CD4-positive, alpha-beta T cell (primary cell): ENCODE results near the gene ATP2B3. TPM values are rescaled to one million over a fixed set of nuclear protein-coding genes. Genes with fewer than 3 reads are reported as not detected.

Source experiments
- ATAC-seq: fragments of 200-7000 bp; cut with Tn5 transposase; one replicate; pipeline ENCODE4 v1.10.0; 2022; ENCODE audit warnings: mild to moderate bottlenecking; ENCODE audit not compliant: poor library complexity
- CTCF ChIA-PET: fragments of 350-600 bp; sonication (Branson Sonifier 250); formaldehyde crosslinking; loops from one replicate; lab custom pipeline; 2021; ENCODE audit warnings: antibody characterized with exemption, inconsistent platforms; lab: Charles Lee
- POLR2A ChIA-PET: fragments of 350-600 bp; sonication (Branson Sonifier 250); formaldehyde crosslinking; loops from one replicate; lab custom pipeline; 2021; ENCODE audit warnings: antibody characterized with exemption, inconsistent platforms; lab: Charles Lee
- DNase-seq, 14 experiments: peaks; one replicate each; pipeline ENCODE4 v3.0.0-alpha.2; 2013 to 2020; ENCODE audit warnings: mixed read lengths in 2 of 14
- H3K27ac ChIP-seq, 2 donors: one replicate each; pipeline versions ENCODE4 v1.5.1 to v1.7.0; 2013; ENCODE audit warnings: low read length in 2 of 2, low read depth in 1 of 2, mild to moderate bottlenecking in 1 of 2
- H3K27me3 ChIP-seq, 2 experiments: 1 replicate in 1 of 2; 2 replicates in 1 of 2; pipeline versions ENCODE4 v1.6.1 to v1.7.0; 2013; ENCODE audit warnings: low read length in 2 of 2, control low read depth in 1 of 2, mild to moderate bottlenecking in 1 of 2, moderate library complexity in 1 of 2; ENCODE audit not compliant: insufficient read depth in 2 of 2, control insufficient read depth in 1 of 2
- H3K36me3 ChIP-seq: one replicate; pipeline ENCODE4 v1.6.1; 2013; ENCODE audit warnings: low read length, control low read depth; ENCODE audit not compliant: insufficient read depth
- H3K4me1 ChIP-seq: one replicate; pipeline ENCODE4 v1.6.1; 2013; ENCODE audit warnings: low read length, control low read depth; ENCODE audit not compliant: insufficient read depth
- H3K4me3 ChIP-seq: one replicate; pipeline ENCODE4 v1.5.1; 2013; ENCODE audit warnings: mild to moderate bottlenecking, low read length, moderate library complexity
- H3K9me3 ChIP-seq, 2 experiments: 1 replicate in 1 of 2; 2 replicates in 1 of 2; pipeline versions ENCODE4 v1.6.1 to v1.7.0; 2013; ENCODE audit warnings: low read length in 2 of 2, mild to moderate bottlenecking in 2 of 2, control low read depth in 1 of 2, moderate library complexity in 1 of 2; ENCODE audit not compliant: control insufficient read depth in 1 of 2, insufficient read depth in 1 of 2
- H3K27ac Mint-ChIP-seq: one replicate; pipeline ENCODE4 v1.8.0; 2020; ENCODE audit warnings: mixed read lengths
- H3K27me3 Mint-ChIP-seq: one replicate; pipeline ENCODE4 v1.8.0; 2021; ENCODE audit warnings: mixed read lengths
- H3K36me3 Mint-ChIP-seq: one replicate; pipeline ENCODE4 v1.8.0; 2021; ENCODE audit warnings: low read depth, mixed read lengths
- H3K4me1 Mint-ChIP-seq: one replicate; pipeline ENCODE4 v1.8.0; 2021; ENCODE audit warnings: low read depth, mixed read lengths
- H3K4me3 Mint-ChIP-seq: one replicate; pipeline ENCODE4 v1.8.0; 2020; ENCODE audit warnings: mild to moderate bottlenecking, mixed read lengths
- H3K9me3 Mint-ChIP-seq: one replicate; pipeline ENCODE4 v1.8.0; 2020; ENCODE audit warnings: mixed read lengths
- CTCF ChIP-seq: fragments of 200-600 bp; IDR thresholded peaks from one replicate; pipeline ENCODE4 v1.8.0; 2022; ENCODE audit warnings: antibody characterized with exemption, mild to moderate bottlenecking
- intact Hi-C, 2 experiments: fragments of 100-400 bp; cut with DNase I in 1 of 2; cut with micrococcal nuclease in 1 of 2; formaldehyde crosslinking; loops; one replicate each; pipeline versions ENCODE4 v1.15.1 to v1.9.0; 2023 to 2025; cut with DNase I, micrococcal nuclease
- total RNA-seq, 174 experiments: library from RNA in 2 of 174; stranded (reverse) in 2 of 174; gene quantifications; one replicate each; pipeline ENCODE4 v1.2.3 and lab custom pipeline; 2021 to 2026

Gene ATP2B3
- total RNA-seq, 2 experiments from 2014 or later, result not detected

DNA sequence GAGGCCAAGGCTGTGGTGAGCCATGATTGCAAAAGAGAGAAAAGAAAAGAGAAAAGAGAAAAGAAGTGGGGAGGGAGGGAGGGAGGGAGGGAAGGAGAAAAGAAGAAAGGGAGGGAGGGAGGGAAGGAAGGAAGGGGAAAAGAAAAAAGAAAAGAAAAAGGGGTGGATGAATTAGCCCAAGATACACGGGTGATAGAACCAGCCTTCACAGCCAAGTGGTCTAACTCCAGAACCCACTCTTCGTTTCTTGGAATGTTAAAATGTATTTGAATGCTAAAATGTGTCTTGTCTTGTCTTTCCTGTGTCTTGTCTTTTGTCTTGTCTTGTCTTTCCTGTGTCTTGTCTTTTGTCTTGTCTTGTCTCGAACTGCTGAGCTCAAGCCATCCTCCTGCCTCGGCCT lies 68.4 kb downstream of the ATP2B3 start:
- ATAC-seq, result no peak
- POLR2A ChIA-PET, result no interaction called here
- no peaks in the 10 kb centered on the region for H3K9me3 Mint-ChIP-seq

GRCh38 chrX:153587342-153587741 lies 69.9 kb downstream of the ATP2B3 start:
- Mint-ChIP-seq H3K4me3 (no peak overlapping the region), H3K27ac (no peak overlapping the region), H3K4me1 (peaks cover 15% of the 10 kb centered on the region), H3K36me3 (peaks cover 29% of the 10 kb centered on the region), H3K27me3 (no peaks in the 10 kb centered on the region), H3K9me3 (no peaks in the 10 kb centered on the region)
- Histone ChIP-seq H3K4me1 (peaks cover 14% of the 10 kb centered on the region), H3K27me3 (no peaks in the 10 kb centered on the region), H3K27ac (no peak overlapping the region), H3K4me3 (no peak overlapping the region), H3K9me3 (no peaks in the 10 kb centered on the region), H3K36me3 (peaks cover 34% of the 10 kb centered on the region)
- ChIA-PET CTCF (no interaction called here), POLR2A (no interaction called here)
- no peak for TF ChIP-seq CTCF
- intact Hi-C loops, result no loop called here
- no peak for ATAC-seq
- DNase-seq, result no peak

More for the DNA sequence above, 68.4 kb downstream of the ATP2B3 start:
- Mint-ChIP-seq H3K36me3 (peaks cover 21% of the 10 kb centered on the region), H3K27me3 (no peaks in the 10 kb centered on the region), H3K4me1 (peaks cover 20% of the 10 kb centered on the region), H3K4me3 (no peak overlapping the region), H3K27ac (no peak overlapping the region)
- Histone ChIP-seq H3K4me3 (no peak overlapping the region), H3K9me3 (no peaks in the 10 kb centered on the region), H3K4me1 (peaks cover 16% of the 10 kb centered on the region), H3K27me3 (no peaks in the 10 kb centered on the region), H3K27ac (no peak overlapping the region), H3K36me3 (peaks cover 26% of the 10 kb centered on the region)
- no peak for DNase-seq
- intact Hi-C loops, result no loop called here
- CTCF ChIA-PET, result no interaction called here
- TF ChIP-seq CTCF, result no peak

- no peak for TF ChIP-seq CTCF
- ATAC-seq, result no peak
- Mint-ChIP-seq H3K27me3 (no peaks in the 10 kb centered on the region), H3K4me1 (peaks cover 7% of the 10 kb centered on the region), H3K9me3 (no peaks in the 10 kb centered on the region), H3K4me3 (no peak overlapping the region), H3K27ac (no peak overlapping the region), H3K36me3 (peaks cover 36% of the 10 kb centered on the region)
- H3K9me3 ChIP-seq, result no peaks in the 10 kb centered on the region
- no peaks in the 10 kb centered on the region for H3K27me3 ChIP-seq
- intact Hi-C loops, result no loop called here
- H3K4me3 ChIP-seq, result no peak overlapping the region
- POLR2A ChIA-PET, result no interaction called here
- peaks cover 41% of the 10 kb centered on the region for H3K36me3 ChIP-seq
- CTCF ChIA-PET, result no interaction called here
- no peak overlapping the region for H3K27ac ChIP-seq
- DNase-seq, result no peak
- H3K4me1 ChIP-seq, result peaks cover 7% of the 10 kb centered on the region
Measured at GRCh38 chrX:153588021-153588781, 70.8 kb downstream of the ATP2B3 start.
